22Rv1 (cell line): ENCODE measurements around the gene DTX4.
A peak's percentile ranks its signal among the peaks of the same experiment; 100 is the strongest.

ENCODE experiments used
- ZFX ChIP-seq: fragments of 450-650 bp; IDR thresholded peaks from 2 replicates; pipeline ENCODE4 v1.6.1; 2017; ENCODE audit warnings: antibody characterized with exemption, borderline replicate concordance
- TF ChIP-seq, protein P1 (sequence below): fragments of 450-650 bp; IDR thresholded peaks from 2 replicates; pipeline ENCODE4 v1.5.1; 2017; ENCODE audit warnings: mild to moderate bottlenecking

GRCh38 chr11:59207988-59208451 is 36.1 kb downstream of the DTX4 start:
- TF ChIP-seq, protein P1, sequence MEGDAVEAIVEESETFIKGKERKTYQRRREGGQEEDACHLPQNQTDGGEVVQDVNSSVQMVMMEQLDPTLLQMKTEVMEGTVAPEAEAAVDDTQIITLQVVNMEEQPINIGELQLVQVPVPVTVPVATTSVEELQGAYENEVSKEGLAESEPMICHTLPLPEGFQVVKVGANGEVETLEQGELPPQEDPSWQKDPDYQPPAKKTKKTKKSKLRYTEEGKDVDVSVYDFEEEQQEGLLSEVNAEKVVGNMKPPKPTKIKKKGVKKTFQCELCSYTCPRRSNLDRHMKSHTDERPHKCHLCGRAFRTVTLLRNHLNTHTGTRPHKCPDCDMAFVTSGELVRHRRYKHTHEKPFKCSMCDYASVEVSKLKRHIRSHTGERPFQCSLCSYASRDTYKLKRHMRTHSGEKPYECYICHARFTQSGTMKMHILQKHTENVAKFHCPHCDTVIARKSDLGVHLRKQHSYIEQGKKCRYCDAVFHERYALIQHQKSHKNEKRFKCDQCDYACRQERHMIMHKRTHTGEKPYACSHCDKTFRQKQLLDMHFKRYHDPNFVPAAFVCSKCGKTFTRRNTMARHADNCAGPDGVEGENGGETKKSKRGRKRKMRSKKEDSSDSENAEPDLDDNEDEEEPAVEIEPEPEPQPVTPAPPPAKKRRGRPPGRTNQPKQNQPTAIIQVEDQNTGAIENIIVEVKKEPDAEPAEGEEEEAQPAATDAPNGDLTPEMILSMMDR = peak; percentile 87
- TF ChIP-seq ZFX = no peak
